GM21717 (cell line): ENCODE results near the gene DOCK8.

Experiments used
- ATAC-seq: cut with Tn5 transposase; IDR thresholded peaks from one replicate; pipeline ENCODE4 v1.9.1; 2021; ENCODE audit warnings: mild to moderate bottlenecking, moderate library complexity; ENCODE audit not compliant: unreplicated experiment

Gene DOCK8

GRCh38 chr9:354453-354852 is 139.8 kb downstream of the DOCK8 start:
- ATAC-seq: no peak

GRCh38 chr9:357560-357959 is 142.9 kb downstream of the DOCK8 start:
- no peak for ATAC-seq

- no peak for ATAC-seq
Observed at GRCh38 chr9:362561-363273, 148.1 kb downstream of the DOCK8 start.

GRCh38 chr9:363274-363612 is 148.6 kb downstream of the DOCK8 start:
- ATAC-seq: no peak

GRCh38 chr9:365436-365835 is 150.8 kb downstream of the DOCK8 start:
- ATAC-seq: no peak

GRCh38 chr9:366620-367019 is 152.0 kb downstream of the DOCK8 start:
- no peak for ATAC-seq

- no peak for ATAC-seq
Observed at GRCh38 chr9:370086-370485, 155.4 kb downstream of the DOCK8 start.

GRCh38 chr9:371349-371748 is 156.7 kb downstream of the DOCK8 start:
- ATAC-seq: no peak

- ATAC-seq: no peak
Observed at GRCh38 chr9:372128-372527, 157.5 kb downstream of the DOCK8 start.

GRCh38 chr9:373759-374206 is 159.1 kb downstream of the DOCK8 start:
- ATAC-seq: no peak

GRCh38 chr9:374736-375135 is 160.1 kb downstream of the DOCK8 start:
- ATAC-seq: no peak

GRCh38 chr9:376115-376514 is 161.4 kb downstream of the DOCK8 start:
- no peak for ATAC-seq

- no peak for ATAC-seq
Observed at GRCh38 chr9:378263-378662, 163.6 kb downstream of the DOCK8 start.

GRCh38 chr9:382383-382782 is 167.7 kb downstream of the DOCK8 start:
- no peak for ATAC-seq

- no peak for ATAC-seq
Observed at GRCh38 chr9:385818-386398, 171.2 kb downstream of the DOCK8 start.

GRCh38 chr9:389159-389558 is 174.5 kb downstream of the DOCK8 start:
- no peak for ATAC-seq

GRCh38 chr9:389758-390157 is 175.1 kb downstream of the DOCK8 start:
- no peak for ATAC-seq

GRCh38 chr9:392077-392804 is 177.6 kb downstream of the DOCK8 start:
- ATAC-seq: no peak

GRCh38 chr9:394347-395052 is 179.8 kb downstream of the DOCK8 start:
- no peak for ATAC-seq

GRCh38 chr9:396396-396795 is 181.7 kb downstream of the DOCK8 start:
- no peak for ATAC-seq

- ATAC-seq: no peak
Observed at GRCh38 chr9:398085-398484, 183.4 kb downstream of the DOCK8 start.

GRCh38 chr9:401223-401622 is 186.6 kb downstream of the DOCK8 start:
- ATAC-seq: no peak
